Esophagus squamous epithelium (tissue), 4 donors: ENCODE results near the gene IP6K2.

Source experiments
- POLR2A ChIP-seq, 4 donors: fragments of 450-650 bp; IDR thresholded peaks; one replicate each; pipeline ENCODE4 v1.6.1; 2017; ENCODE audit warnings: antibody characterized with exemption in 4 of 4, mild to moderate bottlenecking in 4 of 4, moderate library complexity in 3 of 4
- TF ChIP-seq, protein P1 (sequence below), 6 experiments: fragments of 450-650 bp in 4 of 6; fragments of 200-600 bp in 2 of 6; sonication (generic) in 2 of 6; IDR thresholded peaks; one replicate each; pipeline ENCODE4 v1.5.1; 2016 to 2019; ENCODE audit warnings: antibody characterized with exemption in 6 of 6, mild to moderate bottlenecking in 4 of 6, moderate library complexity in 4 of 6

DNA sequence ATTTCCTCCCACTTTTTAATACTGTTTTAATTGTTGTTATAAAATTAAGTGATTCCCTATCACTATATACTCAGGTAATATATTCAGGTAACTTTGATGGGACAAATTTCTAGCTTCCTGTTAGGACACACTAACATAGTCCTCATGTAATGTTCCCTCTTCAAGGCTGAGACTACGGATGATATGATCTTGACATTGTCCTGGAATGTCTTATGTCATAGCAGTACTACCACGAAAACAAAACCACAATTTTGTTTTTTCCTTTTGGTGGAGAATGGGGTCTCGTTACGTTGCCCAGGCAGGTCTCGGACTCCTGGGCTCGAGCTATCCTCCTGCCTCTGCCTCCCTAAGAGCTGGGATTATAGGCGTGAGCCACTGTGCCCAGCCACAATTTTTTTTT, 26.8 kb upstream of the IP6K2 start:
- no peak for TF ChIP-seq POLR2A (IDR thresholded peaks at IDR 0.05)
- TF ChIP-seq, protein P1, sequence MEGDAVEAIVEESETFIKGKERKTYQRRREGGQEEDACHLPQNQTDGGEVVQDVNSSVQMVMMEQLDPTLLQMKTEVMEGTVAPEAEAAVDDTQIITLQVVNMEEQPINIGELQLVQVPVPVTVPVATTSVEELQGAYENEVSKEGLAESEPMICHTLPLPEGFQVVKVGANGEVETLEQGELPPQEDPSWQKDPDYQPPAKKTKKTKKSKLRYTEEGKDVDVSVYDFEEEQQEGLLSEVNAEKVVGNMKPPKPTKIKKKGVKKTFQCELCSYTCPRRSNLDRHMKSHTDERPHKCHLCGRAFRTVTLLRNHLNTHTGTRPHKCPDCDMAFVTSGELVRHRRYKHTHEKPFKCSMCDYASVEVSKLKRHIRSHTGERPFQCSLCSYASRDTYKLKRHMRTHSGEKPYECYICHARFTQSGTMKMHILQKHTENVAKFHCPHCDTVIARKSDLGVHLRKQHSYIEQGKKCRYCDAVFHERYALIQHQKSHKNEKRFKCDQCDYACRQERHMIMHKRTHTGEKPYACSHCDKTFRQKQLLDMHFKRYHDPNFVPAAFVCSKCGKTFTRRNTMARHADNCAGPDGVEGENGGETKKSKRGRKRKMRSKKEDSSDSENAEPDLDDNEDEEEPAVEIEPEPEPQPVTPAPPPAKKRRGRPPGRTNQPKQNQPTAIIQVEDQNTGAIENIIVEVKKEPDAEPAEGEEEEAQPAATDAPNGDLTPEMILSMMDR (IDR thresholded peaks at IDR 0.05): no peak
